Measurements from ENCODE around the gene RSPH3. TPM values are rescaled to one million over a fixed set of nuclear protein-coding genes. Genes with fewer than 3 reads are reported as not detected.

RSPH3 gene, protein sequence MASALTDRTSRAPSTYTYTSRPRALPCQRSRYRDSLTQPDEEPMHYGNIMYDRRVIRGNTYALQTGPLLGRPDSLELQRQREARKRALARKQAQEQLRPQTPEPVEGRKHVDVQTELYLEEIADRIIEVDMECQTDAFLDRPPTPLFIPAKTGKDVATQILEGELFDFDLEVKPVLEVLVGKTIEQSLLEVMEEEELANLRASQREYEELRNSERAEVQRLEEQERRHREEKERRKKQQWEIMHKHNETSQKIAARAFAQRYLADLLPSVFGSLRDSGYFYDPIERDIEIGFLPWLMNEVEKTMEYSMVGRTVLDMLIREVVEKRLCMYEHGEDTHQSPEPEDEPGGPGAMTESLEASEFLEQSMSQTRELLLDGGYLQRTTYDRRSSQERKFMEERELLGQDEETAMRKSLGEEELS
- total RNA-seq, result 5.5 and 8.6 TPM in 2 replicates

DNA sequence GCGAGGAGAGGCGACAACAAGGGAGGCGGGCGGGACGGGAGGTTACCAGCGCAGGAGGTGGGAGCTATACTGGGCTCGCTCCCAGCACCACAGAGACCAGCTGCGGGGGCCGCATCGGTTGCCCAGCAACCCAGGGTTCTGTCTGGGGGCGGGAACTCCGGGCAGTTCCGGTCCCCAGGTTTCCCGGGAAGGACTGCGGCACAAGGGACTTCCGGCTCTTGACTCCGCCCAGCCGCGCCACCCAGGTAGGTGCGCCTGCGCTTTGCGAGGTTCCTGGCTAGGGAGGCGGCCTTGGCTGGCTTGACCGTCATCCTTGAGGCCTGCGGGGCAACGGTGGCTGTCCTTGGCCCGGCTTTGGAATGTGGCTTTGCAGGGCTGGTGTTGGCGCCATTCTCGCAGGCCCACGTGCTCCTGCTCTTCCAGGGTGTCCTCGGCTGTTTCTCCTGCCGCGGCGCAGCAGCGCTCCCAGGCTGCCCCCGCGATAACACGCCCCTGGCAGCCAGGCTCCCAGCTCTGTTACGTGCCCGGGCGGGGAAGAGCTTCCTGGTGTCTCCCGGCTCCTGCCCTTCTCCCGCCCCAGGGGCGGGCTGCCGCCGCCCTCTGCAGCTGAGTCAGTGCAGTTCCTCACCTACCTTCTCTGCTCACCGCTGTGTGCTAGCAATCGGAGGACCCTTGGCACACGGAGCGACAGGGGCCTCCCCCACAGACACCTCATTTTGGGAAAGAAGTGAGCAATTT lies at the start of gene RSPH3:
Gene RSPH3, minus strand, starts transcription at position 537 of the 738 bp plus-strand sequence. CDS start 652 bp downstream, outside the sequence.
- DNase-seq (ENCODE audit: low read depth), result peak; percentile 88
- H3K36me3 ChIP-seq (ENCODE audit: control insufficient read depth, insufficient read depth, low read length), result no peaks in the 10 kb centered on the region
- no peak for FAIRE-seq
- H3K4me3 ChIP-seq (ENCODE audit: low read depth, low read length), result peak within 1 kb of the TSS; percentile 98
- TF ChIP-seq, protein P1, sequence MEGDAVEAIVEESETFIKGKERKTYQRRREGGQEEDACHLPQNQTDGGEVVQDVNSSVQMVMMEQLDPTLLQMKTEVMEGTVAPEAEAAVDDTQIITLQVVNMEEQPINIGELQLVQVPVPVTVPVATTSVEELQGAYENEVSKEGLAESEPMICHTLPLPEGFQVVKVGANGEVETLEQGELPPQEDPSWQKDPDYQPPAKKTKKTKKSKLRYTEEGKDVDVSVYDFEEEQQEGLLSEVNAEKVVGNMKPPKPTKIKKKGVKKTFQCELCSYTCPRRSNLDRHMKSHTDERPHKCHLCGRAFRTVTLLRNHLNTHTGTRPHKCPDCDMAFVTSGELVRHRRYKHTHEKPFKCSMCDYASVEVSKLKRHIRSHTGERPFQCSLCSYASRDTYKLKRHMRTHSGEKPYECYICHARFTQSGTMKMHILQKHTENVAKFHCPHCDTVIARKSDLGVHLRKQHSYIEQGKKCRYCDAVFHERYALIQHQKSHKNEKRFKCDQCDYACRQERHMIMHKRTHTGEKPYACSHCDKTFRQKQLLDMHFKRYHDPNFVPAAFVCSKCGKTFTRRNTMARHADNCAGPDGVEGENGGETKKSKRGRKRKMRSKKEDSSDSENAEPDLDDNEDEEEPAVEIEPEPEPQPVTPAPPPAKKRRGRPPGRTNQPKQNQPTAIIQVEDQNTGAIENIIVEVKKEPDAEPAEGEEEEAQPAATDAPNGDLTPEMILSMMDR (IDR thresholded peaks at IDR 0.05; ENCODE audit: insufficient read depth, low read length, severe bottlenecking), result peak; percentile 49
- no peaks in the 10 kb centered on the region for H3K27me3 ChIP-seq (ENCODE audit: control insufficient read depth, insufficient read depth, low read length)

DNA sequence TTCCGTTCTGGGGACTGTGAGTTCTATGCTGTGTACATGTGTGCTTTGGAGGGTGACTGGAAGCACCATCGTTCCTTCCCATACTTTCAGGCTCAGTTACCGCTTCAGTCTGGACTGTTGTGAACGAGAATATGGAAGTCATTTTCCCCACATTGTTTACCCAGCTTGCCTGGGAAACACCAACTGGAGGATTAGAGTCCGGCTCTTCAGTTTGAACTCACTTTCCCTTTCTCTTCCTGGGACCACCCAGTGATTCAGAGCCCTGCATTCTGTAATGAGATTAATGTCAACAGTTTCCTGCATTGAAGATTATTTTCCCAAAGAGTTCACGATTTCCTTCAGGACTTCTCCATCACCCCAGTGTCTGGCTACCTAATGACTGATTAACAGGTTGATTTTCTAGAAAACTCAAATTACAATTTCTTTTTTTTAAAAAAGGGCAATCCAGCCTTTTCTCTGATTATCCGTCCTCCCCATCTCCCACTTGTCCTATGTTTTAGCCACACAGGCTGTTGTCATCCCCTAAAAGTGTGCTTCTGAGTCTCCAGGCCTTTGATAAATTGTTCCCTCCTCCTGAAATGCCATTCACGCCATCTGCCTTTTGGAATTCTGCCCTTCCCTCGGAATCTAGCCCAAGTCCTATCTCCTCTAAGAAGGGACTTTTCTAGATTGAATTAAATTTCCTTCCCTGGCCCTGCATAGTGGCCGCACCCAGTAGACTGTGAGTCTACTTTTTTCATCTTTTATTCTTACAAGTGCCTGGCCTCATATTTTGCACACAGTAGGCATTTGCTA lies 48.1 kb upstream of the RSPH3 start:
- no peaks in the 10 kb centered on the region for H3K27me3 ChIP-seq (ENCODE audit: control insufficient read depth, insufficient read depth, low read length)
- DNase-seq (ENCODE audit: low read depth), result no peak
- no peak for FAIRE-seq

DNA sequence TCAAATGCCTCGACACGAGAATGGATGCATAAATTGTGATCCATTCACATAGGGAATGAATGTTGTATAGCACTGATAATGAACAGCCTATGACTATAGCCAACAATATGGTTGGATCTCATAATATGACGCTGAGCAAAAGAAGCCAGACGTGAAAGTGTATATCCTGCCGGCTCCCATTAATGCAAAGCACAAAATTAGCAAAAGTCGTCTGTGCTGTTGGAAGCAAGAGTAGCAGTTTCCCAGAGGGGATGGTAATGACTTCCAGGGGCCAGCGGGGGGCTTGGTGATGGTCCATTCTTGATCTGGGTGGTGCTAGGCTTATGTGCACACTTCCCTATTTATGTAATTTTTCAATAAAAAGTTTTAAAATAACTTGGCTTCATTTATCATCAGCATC lies 45.8 kb upstream of the RSPH3 start:
- no peak overlapping the region for H3K4me3 ChIP-seq (ENCODE audit: low read depth, low read length)
- no peak for FAIRE-seq
- TF ChIP-seq, protein P1 (IDR thresholded peaks at IDR 0.05; ENCODE audit: insufficient read depth, low read length, severe bottlenecking), result no peak
- no peaks in the 10 kb centered on the region for H3K36me3 ChIP-seq (ENCODE audit: control insufficient read depth, insufficient read depth, low read length)
- no peaks in the 10 kb centered on the region for H3K27me3 ChIP-seq (ENCODE audit: control insufficient read depth, insufficient read depth, low read length)
- no peak for DNase-seq (ENCODE audit: low read depth)

More for the DNA sequence above, 48.1 kb upstream of the RSPH3 start:
- H3K4me3 ChIP-seq (ENCODE audit: low read depth, low read length), result no peak overlapping the region
- H3K36me3 ChIP-seq (ENCODE audit: control insufficient read depth, insufficient read depth, low read length), result no peaks in the 10 kb centered on the region
- TF ChIP-seq, protein P1 (IDR thresholded peaks at IDR 0.05; ENCODE audit: insufficient read depth, low read length, severe bottlenecking), result no peak

DNA sequence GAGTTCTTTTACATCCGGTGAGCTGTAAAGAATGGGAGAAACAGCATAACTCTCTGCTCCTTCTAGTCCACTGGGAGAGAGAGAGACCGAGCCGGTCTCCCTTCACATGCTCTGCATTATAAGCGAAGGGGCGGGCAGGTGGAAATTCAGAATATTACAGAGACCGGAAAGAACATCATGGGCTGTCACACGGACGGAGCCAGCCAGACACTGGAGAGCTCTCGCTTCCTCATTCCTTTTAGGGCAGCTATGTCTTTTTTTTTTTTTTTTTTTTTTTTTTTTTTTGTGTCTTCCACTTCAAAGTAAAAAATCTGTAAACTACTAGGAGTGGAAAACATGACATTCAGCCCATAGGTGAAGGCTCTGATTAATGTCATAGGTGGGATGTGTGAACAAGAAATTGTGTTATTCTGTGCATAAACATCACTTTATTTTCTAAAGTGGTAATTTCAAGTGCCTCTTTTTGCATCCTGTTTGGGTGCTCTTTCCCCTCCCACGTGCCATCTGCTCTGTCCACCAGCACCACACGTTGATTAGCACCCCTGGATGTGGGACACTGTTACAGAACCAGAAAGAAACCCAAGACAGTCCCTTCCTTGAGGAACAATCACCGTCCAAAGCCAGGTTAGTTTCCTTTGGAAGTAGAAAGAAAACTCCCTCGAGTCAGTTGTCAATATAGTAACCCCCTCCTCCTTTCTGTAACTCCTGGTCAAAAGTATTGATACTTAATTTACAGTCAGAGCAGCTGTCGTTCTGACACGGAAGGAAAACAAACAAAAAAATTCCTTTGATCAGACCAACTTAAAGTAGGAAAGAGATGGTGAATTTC lies 45.1 kb upstream of the RSPH3 start, which contains the start of gene TAGAP:
Gene TAGAP, minus strand, starts transcription at position 93 of the 829 bp plus-strand sequence. CDS start 845 bp downstream, outside the sequence.
- H3K36me3 ChIP-seq (ENCODE audit: control insufficient read depth, insufficient read depth, low read length), result no peaks in the 10 kb centered on the region
- H3K27me3 ChIP-seq (ENCODE audit: control insufficient read depth, insufficient read depth, low read length), result no peaks in the 10 kb centered on the region
- DNase-seq (ENCODE audit: low read depth), result no peak
- no peak for FAIRE-seq
- H3K4me3 ChIP-seq (ENCODE audit: low read depth, low read length), result no peak within 1 kb of the TSS
- TF ChIP-seq, protein P1 (IDR thresholded peaks at IDR 0.05; ENCODE audit: insufficient read depth, low read length, severe bottlenecking), result no peak

DNA sequence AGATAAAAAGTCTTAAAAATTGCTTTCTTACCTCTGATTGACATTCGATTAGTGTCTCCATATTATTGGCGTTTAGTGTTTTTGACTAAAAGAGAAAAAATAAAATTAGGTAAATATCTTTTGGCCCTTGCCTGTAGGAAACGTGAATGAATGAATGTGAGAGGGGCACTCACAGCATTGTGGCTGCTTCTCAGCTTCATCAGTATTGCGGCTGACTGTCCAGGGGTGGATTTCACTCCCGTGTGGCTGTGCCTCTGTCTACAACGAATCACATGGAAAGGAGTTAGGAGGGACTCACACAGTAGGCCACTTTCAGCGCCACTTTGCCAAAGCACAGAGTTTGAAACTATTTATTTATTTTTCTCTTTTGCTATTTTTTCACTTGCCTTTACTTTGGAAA lies 43.9 kb upstream of the RSPH3 start:
- Histone ChIP-seq H3K27me3 (ENCODE audit: control insufficient read depth, insufficient read depth, low read length) (no peaks in the 10 kb centered on the region), H3K4me3 (ENCODE audit: low read depth, low read length) (no peak overlapping the region), H3K36me3 (ENCODE audit: control insufficient read depth, insufficient read depth, low read length) (no peaks in the 10 kb centered on the region)
- TF ChIP-seq, protein P1 (IDR thresholded peaks at IDR 0.05; ENCODE audit: insufficient read depth, low read length, severe bottlenecking), result no peak
- DNase-seq (ENCODE audit: low read depth) (no peak), FAIRE-seq (no peak)
